Natural killer cell (primary cell): ENCODE measurements around the gene POLR3B. TPM values are rescaled to one million over a fixed set of nuclear protein-coding genes. Genes with fewer than 3 reads are reported as not detected.

Source experiments
- ATAC-seq, 3 donors: fragments of 150-1000 bp in 2 of 3; fragments of 200-7000 bp in 1 of 3; cut with Tn5 transposase; 1 replicate in 1 of 3; 2 replicates in 2 of 3; pipeline ENCODE4 v1.10.0; 2021; ENCODE audit warnings: mild to moderate bottlenecking in 2 of 3, moderate library complexity in 2 of 3
- DNase-seq, 2 donors: peaks; one replicate each; pipeline versions ENCODE4 v3.0.0 to v3.0.0-alpha.2; 2013 to 2021; ENCODE audit warnings: mixed read lengths in 1 of 2
- H3K27ac ChIP-seq: one replicate; pipeline ENCODE4 v1.5.1; 2013; ENCODE audit warnings: mild to moderate bottlenecking, low read length
- H3K27me3 ChIP-seq: one replicate; pipeline ENCODE4 v1.6.1; 2013; ENCODE audit warnings: low read length; ENCODE audit not compliant: control insufficient read depth, insufficient read depth
- H3K36me3 ChIP-seq: one replicate; pipeline ENCODE4 v1.6.1; 2013; ENCODE audit warnings: low read length; ENCODE audit not compliant: control insufficient read depth, insufficient read depth
- H3K4me1 ChIP-seq: one replicate; pipeline ENCODE4 v1.6.1; 2013; ENCODE audit warnings: low read length; ENCODE audit not compliant: control insufficient read depth, insufficient read depth
- H3K4me3 ChIP-seq: one replicate; pipeline ENCODE4 v1.5.1; 2013; ENCODE audit warnings: low read length
- H3K9me3 ChIP-seq: one replicate; pipeline ENCODE4 v1.6.1; 2013; ENCODE audit warnings: low read length; ENCODE audit not compliant: control insufficient read depth, insufficient read depth
- H3K27ac Mint-ChIP-seq, 2 donors: one replicate each; pipeline ENCODE4 v1.8.0; 2022; ENCODE audit warnings: mild to moderate bottlenecking in 2 of 2, mixed read lengths in 2 of 2, moderate library complexity in 1 of 2
- H3K27me3 Mint-ChIP-seq, 2 donors: one replicate each; pipeline ENCODE4 v1.8.0; 2022; ENCODE audit warnings: low read depth in 2 of 2, mixed read lengths in 2 of 2
- H3K36me3 Mint-ChIP-seq: one replicate; pipeline ENCODE4 v1.8.0; 2022; ENCODE audit warnings: mixed read lengths
- H3K4me1 Mint-ChIP-seq, 2 donors: one replicate each; pipeline ENCODE4 v1.8.0; 2022; ENCODE audit warnings: mixed read lengths in 2 of 2
- H3K4me3 Mint-ChIP-seq: one replicate; pipeline ENCODE4 v1.8.0; 2022; ENCODE audit warnings: mild to moderate bottlenecking, moderate library complexity, mixed read lengths
- H3K9me3 Mint-ChIP-seq, 2 donors: one replicate each; pipeline ENCODE4 v1.8.0; 2022; ENCODE audit warnings: mixed read lengths in 2 of 2
- CTCF ChIP-seq: fragments of 200-600 bp; IDR thresholded peaks from one replicate; pipeline ENCODE4 v1.8.0; 2022; ENCODE audit warnings: antibody characterized with exemption
- WGBS: methylation state at CpG from one replicate; pipeline ENCODE4 v1.1.7; 2013; ENCODE audit warnings: missing lambda C conversion rate; ENCODE audit not compliant: insufficient coverage; 5-methylcytosine and 5-hydroxymethylcytosine counted together
- intact Hi-C: fragments of 100-400 bp; cut with micrococcal nuclease; formaldehyde crosslinking; loops from one replicate; pipeline ENCODE4 v1.14.2; 2022
- total RNA-seq, 4 donors: library from RNA; stranded (reverse); fragments of 120-200 nt in 1 of 4; gene quantifications; one replicate each; pipeline versions ENCODE4 v1.2.3 to v1.2.4, GENCODE V29; 2013 to 2022

The POLR3B gene
- total RNA-seq, 3 donors from 2014 or later (not counting 1 experiment from before 2014, with no cell fraction given) = 3.8 to 8.1 (median 5.4) TPM

- ATAC-seq (no peak), DNase-seq (no peak)
- intact Hi-C loops = no loop called here
- Mint-ChIP-seq H3K27me3 (no peaks in the 10 kb centered on the region), H3K4me1 (peaks cover 9 to 12% of the 10 kb centered on the region in 2 donors), H3K4me3 (no peak overlapping the region), H3K36me3 (no peaks in the 10 kb centered on the region), H3K27ac (no peak overlapping the region), H3K9me3 (no peaks in the 10 kb centered on the region)
- Histone ChIP-seq H3K9me3 (no peaks in the 10 kb centered on the region), H3K4me3 (no peak overlapping the region), H3K4me1 (no peaks in the 10 kb centered on the region), H3K36me3 (peaks cover 7% of the 10 kb centered on the region), H3K27me3 (no peaks in the 10 kb centered on the region), H3K27ac (no peak overlapping the region)
- TF ChIP-seq CTCF = no peak
- 83% methylated on average over 6 of the region's 6 CpGs for WGBS
Measured at GRCh38 chr12:106353175-106353574, 4.4 kb upstream of the POLR3B start.

- H3K27ac Mint-ChIP-seq = peak overlapping the region; percentile 71 to 93
- H3K4me1 ChIP-seq = peaks cover 8% of the 10 kb centered on the region
- no peak for DNase-seq
- H3K27me3 ChIP-seq = no peaks in the 10 kb centered on the region
- H3K9me3 Mint-ChIP-seq = no peaks in the 10 kb centered on the region
- H3K4me3 ChIP-seq = peak overlapping the region; percentile 95
- peaks cover 15 to 18% of the 10 kb centered on the region in 2 donors for H3K4me1 Mint-ChIP-seq
- 40% methylated on average over 15 of the region's 17 CpGs for WGBS
- no peaks in the 10 kb centered on the region for H3K27me3 Mint-ChIP-seq
- H3K9me3 ChIP-seq = no peaks in the 10 kb centered on the region
- intact Hi-C loops = loop anchor here (5.0 kb wide), 1 partner anchor 111 kb away; the partner anchor contains the start of gene CKAP4
- H3K27ac ChIP-seq = peak overlapping the region; percentile 82
- ATAC-seq = peak in 1 of 3 donors; percentile 26
- H3K36me3 Mint-ChIP-seq = no peaks in the 10 kb centered on the region
- no peaks in the 10 kb centered on the region for H3K36me3 ChIP-seq
- H3K4me3 Mint-ChIP-seq = peak overlapping the region; percentile 89
- no peak for TF ChIP-seq CTCF
Measured at GRCh38 chr12:106358396-106359241, 1.1 kb downstream of the POLR3B start.

GRCh38 chr12:106359646-106360399, 2.3 kb downstream of the POLR3B start:
- Histone ChIP-seq H3K9me3 (no peaks in the 10 kb centered on the region), H3K4me1 (peaks cover 8% of the 10 kb centered on the region), H3K27ac (no peak overlapping the region), H3K27me3 (no peaks in the 10 kb centered on the region), H3K36me3 (no peaks in the 10 kb centered on the region), H3K4me3 (no peak overlapping the region)
- intact Hi-C loops = loop anchor here (5.0 kb wide), 1 partner anchor 113 kb away; the partner anchor contains the start of gene CKAP4
- H3K36me3 Mint-ChIP-seq = no peaks in the 10 kb centered on the region
- peaks cover 15 to 18% of the 10 kb centered on the region in 2 donors for H3K4me1 Mint-ChIP-seq
- no peak for DNase-seq
- no peaks in the 10 kb centered on the region for H3K27me3 Mint-ChIP-seq
- TF ChIP-seq CTCF = no peak
- no peak for ATAC-seq
- 98% methylated on average over 7 of the region's 7 CpGs for WGBS
- H3K9me3 Mint-ChIP-seq = no peaks in the 10 kb centered on the region
- H3K27ac Mint-ChIP-seq = no peak overlapping the region
- no peak overlapping the region for H3K4me3 Mint-ChIP-seq
